ENCODE data around the gene TXNRD3.

The TXNRD3 gene

DNA sequence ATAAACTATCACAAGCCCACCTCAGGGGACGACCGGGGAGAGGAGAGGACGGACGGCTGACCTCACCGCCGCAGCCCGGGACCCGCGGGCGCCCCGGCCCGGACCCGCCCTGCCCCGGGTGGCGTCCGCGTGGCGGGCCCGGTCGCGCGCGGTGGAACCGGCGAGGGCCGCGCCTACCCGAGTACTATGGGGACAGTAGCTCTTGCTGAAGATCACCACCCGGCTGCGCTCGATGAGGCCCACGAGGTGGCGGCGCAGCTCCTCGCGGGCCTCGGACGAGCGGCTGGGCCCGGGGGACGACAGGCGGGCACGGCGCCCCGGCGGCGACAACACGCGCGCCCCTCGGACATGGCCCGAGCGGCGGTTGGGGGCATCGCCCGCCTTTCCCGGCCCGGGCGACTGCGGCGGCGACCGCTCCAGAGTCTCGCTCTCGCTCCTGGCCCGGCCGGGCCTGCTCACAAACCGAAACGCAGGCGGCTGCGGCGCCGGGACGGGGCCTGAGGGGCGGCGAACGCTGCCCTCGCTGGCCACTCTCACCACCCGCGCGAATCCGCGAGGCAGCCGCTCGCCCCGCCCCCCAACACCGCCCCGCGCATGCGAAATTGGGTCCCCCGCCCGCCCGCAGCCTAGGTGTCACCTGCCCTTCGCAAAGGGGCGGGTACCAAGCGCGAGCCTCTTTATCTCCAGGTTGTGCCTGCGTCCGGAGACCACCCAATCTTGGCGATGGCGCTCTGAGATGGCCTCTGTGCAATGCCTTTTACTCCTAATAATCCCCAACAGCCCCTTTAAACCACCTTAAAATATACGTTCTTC, at the start of gene TXNRD3:
TSS of gene TXNRD3 (minus strand) at position 554 of the 813 bp plus-strand sequence.
- DNase-seq = peak; percentile 80

DNA sequence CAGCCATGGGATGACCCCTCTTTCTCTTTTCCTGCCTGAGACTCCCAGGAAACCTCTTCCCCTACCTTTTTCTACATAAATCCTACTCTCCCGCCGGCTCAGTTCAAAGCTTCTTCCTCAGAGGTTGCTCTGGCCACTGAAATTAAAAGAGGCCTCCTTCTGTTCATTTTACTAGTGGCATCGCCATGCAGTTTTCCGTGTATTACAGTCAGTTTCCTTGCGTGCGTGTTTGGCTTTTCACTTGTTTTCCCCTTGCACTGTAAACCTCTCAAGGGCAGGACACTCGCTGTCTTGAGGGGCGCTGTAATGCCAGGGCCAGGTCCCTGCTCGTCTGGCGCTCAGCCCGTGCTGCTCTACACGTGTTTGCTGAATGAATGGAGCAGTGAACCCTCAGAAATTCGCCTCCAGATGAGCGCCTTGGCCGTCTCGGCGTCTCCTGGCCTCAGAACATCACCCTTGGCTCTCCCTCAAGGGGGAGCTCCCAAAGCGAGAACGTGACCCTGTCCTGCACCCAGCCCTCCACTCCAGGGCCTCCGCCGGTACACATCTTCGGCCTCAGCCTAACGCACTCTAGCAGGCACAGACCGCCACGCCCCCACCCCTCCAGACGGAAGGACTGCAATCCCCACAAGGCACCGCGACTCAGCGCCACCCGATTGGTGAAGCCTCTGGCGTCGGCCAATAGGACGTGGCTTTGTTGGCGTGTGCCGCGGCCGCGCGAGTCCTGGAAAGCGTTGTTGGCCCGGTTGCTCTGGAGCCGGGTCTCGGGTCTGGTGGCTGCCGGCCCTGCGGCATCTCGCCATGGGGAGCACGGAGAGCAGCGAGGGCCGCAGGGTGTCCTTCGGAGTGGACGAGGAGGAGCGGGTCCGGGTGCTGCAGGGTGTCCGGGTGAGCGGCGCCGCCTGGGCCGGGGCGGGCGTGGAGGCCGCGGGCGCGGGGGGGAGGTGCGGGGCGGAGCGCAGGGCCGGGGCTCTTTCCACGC, 48.9 kb upstream of the TXNRD3 start, which contains the start of gene CHCHD6:
TSS of gene CHCHD6 (plus strand) at position 729 of the 982 bp plus-strand sequence. CDS start at position 802, 73 bp downstream.
- DNase-seq = peak; percentile 94

DNA sequence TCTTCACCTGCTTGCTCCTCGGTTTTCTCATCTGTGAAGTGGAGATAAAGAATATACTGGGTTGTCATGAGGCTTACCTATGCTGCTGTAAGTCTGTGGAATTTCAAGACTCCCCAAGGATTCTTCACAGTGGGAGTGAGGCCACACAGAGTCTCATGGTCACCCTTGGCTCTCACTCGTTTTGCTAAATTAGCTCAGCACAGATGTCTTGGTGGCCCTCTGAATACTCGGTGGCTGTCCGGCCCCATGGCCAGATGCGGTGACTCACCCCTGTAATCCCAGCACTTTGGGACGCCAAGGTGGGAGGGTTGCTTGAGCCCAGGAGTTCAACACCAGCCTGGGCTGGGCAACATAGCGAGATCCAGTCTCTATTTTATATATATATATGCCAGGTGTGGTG, 44.1 kb upstream of the TXNRD3 start:
- no peak for DNase-seq

DNA sequence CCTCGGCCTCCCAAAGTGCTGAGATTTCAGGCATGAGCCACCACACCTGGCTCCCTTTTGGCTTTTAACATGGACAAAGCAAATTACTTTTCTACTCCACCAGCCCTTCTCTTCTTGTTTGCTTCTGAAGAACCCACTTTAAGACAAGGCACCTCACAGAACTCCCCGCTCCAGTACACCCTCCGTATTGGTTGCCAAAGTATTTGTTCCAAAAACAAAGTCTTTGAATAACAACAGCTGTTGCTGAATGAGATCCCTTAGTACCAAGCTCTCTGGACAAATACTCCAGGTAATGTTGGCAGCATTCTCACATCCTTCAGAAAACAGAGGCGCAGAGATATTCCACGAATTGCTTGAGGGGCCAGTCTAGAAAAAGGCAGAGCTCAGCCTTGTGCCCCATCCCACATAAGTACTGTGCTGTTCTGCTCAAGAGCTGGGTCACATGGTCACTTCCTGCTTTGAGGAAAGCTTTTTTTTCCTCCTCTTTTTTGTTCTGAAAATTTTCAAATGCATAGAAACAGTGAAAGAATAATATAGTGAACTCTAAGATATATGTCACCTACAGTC, 41.9 kb upstream of the TXNRD3 start:
- DNase-seq = no peak

DNA sequence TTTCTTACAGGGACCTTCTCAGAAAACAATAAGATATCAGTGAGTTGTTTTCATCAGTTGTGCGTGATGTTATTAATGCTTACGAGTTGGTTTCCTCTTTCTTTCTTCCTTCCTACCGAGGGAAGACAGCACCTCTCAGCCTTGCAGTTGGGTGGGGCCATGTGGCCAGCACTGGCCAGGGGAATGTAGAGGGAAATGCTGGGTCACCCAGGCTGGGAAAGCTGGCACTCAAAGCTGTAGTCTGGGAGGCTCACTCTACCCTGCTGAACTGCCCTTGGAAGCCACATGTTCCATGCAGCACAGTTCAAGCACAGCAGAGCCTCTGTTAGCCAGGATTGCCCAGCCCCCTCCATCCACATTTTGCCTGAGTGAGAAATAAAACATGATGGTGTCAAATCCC, 39.0 kb upstream of the TXNRD3 start:
- DNase-seq = no peak

DNA sequence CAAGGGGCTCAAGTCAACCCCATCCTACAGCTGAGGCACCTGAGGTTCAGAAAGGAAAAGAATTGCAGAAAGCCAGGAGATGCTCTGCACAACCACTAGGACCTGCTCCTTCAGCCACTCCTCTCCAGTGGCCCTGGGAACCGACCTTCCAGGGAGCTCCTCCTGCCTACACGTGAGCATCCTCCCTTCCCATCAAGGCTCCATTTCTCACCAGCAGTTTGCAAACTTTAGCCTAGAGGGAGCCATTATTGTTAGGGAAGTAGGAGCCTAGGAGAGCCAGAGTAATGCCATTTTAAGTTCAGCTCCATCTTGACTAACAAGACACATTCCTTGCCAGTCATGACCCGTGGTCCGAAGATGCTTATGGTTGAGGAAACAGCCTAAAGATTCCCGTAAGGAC, 37.9 kb upstream of the TXNRD3 start:
- no peak for DNase-seq

DNA sequence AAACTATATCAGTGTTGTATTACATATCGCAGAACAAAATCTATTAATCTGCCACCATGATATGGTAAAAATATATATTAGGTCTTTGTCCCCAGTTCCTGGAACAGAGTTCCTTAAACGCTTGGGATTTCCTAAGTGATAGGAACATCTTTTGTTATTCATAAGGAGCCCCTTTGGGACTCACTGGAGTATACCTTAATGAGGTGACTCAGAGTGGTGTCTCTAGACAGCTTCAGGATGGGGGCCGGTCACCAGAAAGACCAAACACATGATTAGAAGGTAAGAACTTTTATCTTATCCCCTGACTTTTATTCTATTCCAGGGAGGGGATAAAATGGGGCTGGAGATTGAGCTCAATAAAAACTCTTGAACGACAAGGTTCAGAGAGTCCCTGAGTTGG, 36.8 kb upstream of the TXNRD3 start:
- no peak for DNase-seq

DNA sequence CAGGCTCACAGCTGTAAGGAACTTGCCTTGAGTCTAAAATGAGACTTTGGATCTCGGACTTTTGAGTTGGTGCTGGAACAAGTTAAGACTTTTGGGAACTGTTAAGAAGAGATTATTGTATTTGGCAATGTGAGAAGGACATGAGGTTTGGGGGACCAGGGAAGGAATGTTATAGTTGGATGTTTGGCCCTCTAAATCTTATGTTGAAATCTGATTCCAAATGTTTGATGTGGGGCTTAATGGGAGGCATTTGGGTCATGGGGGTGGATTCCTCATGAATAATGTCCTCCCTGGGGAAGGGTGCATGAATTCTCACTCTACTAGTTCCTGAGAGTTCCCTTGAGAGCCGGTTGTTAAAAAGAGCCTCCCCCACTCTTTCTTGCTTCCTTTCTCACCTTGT, 30.6 kb upstream of the TXNRD3 start:
- DNase-seq = no peak

DNA sequence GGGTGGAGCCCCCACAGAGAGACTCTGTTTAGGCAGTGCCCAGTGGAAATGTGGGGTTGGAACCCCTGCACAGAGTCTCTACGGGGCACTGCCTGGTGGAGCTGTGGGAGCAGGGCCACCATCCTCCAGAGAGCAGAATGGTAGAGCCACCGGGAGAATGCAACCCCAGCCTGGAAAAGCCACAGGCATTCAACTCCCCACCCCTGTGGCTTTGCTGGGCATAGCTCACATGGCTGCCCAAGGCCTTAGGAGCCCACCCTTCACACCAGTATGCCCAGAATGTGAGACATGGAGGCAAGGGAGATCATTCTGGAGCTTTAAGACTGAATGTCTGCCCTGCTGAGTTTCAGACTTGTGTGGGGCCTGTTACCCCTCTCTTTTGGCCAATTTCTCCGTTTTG, 30.1 kb upstream of the TXNRD3 start:
- no peak for DNase-seq

DNA sequence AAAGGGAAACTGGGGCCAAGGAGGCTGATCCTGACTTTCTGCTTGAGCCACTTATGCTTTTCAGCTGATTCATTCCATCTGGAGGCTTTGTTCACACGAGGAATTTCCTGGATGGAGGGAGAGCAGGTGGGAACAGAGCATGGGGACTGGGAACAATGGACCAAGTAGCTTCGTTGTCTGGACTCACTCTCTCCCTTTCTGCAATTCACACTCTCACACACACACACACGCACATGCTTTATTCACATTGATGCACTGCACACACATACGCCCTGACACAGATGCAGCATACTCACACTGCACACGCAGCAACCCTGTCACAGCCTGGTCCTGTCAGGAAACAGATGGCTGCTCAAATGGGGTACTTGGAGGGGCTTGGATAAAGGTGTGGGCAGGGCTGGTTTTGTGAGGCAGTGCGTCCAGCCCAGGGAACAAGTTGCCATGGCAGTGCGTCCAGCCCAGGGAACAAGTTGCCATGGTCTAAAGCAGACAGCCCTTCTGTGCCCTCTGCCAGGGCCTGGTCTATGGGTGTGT, 29.4 kb upstream of the TXNRD3 start:
- DNase-seq = peak; percentile 56

DNA sequence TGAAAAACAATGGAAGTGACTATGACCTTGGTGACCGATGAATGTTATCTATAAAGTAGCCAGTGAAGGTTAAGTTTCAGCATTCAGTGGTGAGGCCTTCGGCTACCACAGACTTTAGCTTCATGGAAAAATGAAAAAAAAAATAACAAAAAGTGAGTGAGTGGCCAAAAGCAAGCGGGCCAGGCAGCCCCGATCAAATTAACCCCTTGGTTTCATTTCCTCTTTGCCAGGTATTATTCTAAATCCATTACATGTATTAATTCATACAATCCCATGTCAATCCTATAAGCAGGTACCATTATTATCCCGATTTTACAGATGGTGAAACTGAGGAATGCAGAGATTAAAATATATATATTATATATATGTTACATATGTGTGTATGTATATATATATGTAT, 28.1 kb upstream of the TXNRD3 start:
- DNase-seq = no peak

DNA sequence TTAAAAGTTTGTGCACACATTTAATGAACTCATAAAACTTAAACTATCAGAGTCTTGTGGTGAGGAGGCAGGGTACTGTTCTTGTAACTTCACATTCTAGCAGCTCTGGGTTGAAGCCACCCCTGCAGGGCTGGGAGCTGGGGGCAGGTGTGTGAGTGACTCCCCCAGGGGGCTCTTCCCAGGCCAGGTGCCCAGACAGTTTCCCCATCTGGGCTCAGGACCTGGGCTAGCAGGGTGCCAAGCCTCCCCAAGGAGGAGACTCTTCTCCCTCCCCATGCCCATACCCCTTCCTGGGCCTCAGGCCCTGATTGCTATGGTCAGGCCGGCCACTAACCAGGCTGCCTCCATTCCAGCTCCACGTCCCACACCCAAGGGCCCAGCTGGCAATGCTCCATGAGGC, 27.1 kb upstream of the TXNRD3 start:
- no peak for DNase-seq

DNA sequence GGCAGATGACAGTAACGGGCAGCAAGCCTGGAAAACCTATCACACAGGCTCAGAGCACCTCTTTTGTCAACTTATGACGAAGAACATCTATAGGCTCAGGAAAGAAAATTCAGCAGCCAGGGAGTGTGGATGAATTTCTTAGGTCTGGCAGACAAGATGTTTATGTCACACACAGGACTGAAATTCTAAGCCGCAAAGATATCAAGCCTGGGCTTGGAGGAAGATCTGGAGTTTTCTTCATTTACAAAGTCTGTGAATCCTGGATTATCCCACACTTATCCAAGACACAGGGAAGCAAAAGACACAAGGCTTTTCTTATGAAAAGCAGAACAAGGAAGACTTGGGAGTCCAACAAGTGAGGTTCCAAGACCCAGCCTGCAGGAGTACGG, 25.7 kb upstream of the TXNRD3 start:
- no peak for DNase-seq

DNA sequence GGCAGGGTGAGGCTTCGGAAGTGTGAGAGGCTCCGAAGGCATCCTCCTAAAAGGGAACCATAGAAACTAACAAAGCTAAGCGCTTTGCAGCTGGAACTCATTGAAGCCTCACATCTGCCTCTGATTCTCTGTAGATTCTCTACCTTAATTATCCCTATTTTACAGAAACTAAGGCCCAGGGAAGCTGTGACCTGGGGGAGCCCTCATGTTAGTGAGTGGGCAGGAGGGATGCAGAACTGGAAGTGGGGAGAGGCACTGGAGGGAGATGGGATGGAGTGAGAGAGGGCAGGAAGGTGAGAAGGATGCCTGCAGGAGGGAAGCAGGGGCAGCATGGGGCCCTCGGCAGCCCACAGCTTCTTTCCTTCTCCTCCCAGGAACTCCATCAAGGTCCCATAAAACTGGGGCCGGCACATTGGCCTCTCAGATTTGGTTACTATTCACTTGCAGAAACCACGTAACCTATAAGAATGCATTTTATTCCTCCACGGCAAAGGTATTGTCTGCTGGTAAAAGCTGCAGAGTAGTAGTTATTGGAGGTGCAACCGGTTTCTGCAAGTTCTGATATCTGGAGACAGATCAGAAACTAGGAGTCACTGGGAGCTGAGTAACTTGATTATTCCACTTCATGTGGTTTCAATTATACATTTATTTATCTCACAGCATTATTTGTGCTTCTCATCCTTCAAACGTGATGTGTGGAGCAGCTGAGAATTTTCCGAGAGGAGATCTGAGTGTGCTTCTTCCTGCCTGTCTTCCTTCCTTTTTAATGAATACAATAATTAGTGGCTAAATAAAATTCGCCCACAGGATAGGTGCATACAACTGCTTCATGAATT, 25.1 kb upstream of the TXNRD3 start:
- DNase-seq = no peak

DNA sequence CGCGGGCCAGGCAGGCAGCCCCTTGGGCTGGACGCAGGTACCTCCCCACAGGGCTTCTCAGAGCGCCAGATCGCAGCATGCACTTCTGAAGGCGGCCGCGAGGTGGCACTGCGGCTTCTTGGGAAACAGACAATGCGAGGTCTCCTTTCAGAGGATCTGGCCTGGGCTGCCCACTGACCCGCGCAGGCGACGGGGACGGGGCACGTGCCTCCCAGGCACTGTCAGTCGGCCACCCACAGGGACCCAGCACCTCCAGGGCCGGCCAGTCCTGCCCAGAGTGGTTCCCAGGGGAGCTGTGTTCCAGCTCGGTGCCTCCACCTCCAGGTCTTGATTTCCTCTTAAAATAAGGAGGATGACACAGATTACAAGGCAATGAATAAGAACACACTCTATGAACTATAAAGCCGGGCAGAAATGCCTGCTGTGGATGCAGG, 24.4 kb upstream of the TXNRD3 start:
- peak; percentile 62 for DNase-seq

DNA sequence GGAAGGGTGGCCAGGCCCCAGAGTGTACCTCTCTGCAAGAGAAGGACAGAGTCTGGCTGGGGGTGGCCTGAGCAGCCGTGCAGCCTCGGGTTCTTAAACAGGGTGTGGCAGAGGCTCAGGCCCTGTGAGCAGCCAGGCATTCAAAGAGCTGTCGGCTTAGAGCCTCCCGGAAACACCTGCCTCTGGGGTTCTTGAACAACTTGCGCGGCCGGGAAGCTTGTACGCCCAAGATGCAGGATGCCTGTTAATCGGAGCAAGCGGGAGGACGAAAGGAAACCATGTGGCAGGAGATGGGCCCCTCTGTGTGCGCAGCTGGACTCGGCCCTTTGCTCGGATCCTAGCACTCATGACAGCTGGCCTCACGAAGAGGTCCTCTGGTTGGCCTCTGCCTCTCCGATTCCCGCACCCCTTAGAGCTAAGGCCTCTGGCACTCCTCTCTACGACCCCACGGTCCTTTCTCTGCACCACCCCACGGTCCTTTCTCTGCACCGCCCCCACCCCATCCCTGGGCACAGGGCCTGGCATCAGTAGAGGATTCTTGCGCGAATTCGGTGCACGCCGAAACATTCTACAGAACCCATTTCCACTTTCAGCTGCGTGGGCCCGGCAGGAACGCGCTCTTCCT, 23.9 kb upstream of the TXNRD3 start:
- DNase-seq = no peak

DNA sequence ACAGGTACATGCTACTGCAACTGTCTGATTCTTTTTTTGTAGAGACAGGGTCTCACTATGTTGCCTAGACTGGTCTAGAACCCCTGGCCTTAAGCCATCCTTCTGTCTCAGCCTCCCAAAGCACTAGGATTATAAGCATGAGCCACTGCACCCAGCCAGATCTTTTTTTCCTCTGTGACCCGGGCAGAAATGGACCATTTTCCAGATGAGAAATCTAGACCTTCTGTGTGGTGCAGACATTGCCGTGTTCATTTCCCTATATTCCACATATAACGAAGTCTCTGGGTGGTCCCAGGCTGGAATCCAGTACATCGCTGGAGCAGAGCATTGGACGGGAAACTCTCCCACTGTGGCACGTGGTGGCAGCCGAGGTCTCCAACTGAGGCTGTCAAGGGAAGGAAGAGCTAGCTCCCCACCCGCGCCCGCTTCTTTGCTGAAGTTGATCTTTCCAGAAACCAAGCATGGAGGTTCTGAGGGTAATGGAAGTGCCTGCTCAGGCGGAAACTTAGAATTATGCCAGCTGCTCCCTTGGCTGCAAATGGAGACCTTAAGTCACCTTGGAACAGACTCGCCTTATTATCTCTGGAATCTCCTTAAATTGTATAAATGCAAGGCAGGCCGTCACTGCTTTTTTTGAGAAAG, 23.1 kb upstream of the TXNRD3 start:
- DNase-seq = no peak

DNA sequence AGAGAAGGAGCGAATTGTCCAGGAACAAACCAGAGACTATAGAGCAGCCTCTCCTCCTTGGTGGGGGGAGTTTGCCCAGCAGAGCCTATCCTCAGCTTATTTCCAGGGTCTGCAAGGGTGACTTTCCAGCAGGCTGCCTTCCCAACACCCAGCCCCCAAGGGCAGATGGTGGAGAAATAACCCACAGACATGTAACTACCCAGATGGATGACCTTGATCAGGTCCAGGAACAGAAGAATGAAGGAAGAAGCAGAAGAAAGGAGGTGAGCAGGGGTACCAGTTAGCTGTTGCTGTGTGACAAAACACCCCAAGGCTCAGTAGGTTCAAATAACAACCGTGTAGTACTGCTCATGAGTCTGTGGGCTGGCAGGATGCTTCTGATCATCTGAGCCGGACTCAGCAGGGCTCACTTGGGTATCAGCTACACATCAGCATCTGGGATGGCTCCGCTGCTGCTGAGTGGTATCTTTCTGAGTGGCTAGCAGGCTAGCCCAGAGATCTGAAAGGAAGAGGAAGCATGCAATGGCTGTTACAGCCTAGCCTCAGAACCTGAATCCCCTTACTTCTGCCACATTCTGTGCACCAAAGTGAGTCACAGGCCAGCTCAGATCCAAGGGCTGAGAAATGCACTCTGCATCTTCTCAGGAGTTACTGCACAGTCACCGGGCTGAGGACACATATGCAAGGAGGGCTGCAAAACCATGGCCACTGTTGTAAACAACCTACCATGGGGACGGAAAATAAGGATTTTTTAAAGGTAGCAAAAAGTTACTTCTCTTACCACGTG, 22.2 kb upstream of the TXNRD3 start:
- no peak for DNase-seq

DNA sequence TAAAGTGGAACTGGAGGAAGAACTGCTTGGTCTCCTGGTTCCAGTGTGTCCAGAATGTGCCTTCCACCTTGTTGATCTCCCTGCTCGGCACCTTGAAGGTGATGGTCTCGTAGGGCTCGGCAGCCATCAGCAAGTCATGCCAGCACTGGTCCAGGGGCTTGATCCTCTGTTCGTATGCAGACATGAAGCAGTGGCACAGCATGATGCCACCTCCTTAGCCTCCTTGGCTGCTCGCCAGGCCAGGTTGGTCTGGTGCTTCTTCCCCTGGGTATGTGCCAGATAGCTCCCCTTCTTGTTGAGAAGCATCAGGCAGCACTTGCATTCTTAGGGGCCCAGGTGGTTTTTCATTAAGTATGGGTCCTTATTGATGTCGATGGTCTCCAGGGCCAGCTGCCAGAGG, 17.8 kb upstream of the TXNRD3 start:
- DNase-seq = no peak

DNA sequence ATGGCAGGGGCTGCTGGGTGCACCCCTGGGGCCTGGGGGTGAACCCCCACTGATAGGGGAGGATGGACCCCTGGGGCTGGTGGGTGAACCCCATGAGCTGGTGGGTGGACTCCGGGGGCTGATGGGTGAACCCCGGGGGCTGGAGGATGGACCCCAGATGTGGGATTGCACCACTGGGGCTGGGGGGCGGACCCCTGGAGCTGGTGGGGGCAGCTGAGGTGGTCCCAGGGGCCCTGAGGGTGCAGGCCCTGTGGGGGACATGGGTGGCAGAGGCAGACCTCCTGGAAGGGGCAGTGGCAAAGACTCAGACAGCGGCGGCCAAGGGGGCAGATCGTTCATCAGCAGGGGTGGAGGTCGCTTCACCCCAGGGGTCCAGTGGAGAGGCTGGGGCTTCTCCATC, 17.4 kb upstream of the TXNRD3 start:
- no peak for DNase-seq

Data from NCI-H774 (cell line).